H9 (cell line): ENCODE data around the gene KCNE4. TPM values are rescaled to one million over a fixed set of nuclear protein-coding genes. Genes with fewer than 3 reads are reported as not detected.

Source experiments
- DNase-seq: peaks from one replicate; pipeline ENCODE4 v3.0.0-alpha.2; 2017
- H2AFZ ChIP-seq: one replicate; pipeline ENCODE4 v1.6.1; 2013; ENCODE audit warnings: mild to moderate bottlenecking, low read length, control low read depth, moderate library complexity
- H2AK5ac ChIP-seq: 2 replicates; pipeline ENCODE4 v1.6.1; 2013; ENCODE audit warnings: low read length, control low read depth, mixed read lengths; ENCODE audit not compliant: insufficient read length
- H2BK120ac ChIP-seq: one replicate; pipeline ENCODE4 v1.6.1; 2013; ENCODE audit warnings: low read depth, mild to moderate bottlenecking, low read length, control low read depth, inconsistent platforms; ENCODE audit not compliant: poor library complexity, severe bottlenecking
- H2BK12ac ChIP-seq: 2 replicates; pipeline ENCODE4 v1.6.1; 2013; ENCODE audit warnings: low read length, control low read depth, mixed read lengths, low read depth; ENCODE audit not compliant: insufficient read length
- H2BK15ac ChIP-seq: 2 replicates; pipeline ENCODE4 v1.6.1; 2013; ENCODE audit warnings: low read depth, low read length, control low read depth
- H2BK20ac ChIP-seq: one replicate; pipeline ENCODE4 v1.6.1; 2013; ENCODE audit warnings: low read depth, mild to moderate bottlenecking, low read length, control low read depth, inconsistent platforms; ENCODE audit not compliant: poor library complexity, severe bottlenecking
- H2BK5ac ChIP-seq: 2 replicates; pipeline ENCODE4 v1.6.1; 2013; ENCODE audit warnings: low read length, control low read depth, mixed read lengths; ENCODE audit not compliant: insufficient read length
- H3K14ac ChIP-seq: 2 replicates; pipeline ENCODE4 v1.6.1; 2013; ENCODE audit warnings: low read length, control low read depth; ENCODE audit not compliant: insufficient read depth
- H3K18ac ChIP-seq: 2 replicates; pipeline ENCODE4 v1.6.1; 2013; ENCODE audit warnings: low read depth, mild to moderate bottlenecking, mixed read lengths, low read length, control low read depth; ENCODE audit not compliant: insufficient read length
- H3K23ac ChIP-seq: 2 replicates; pipeline ENCODE4 v1.6.1; 2013; ENCODE audit warnings: low read length, control low read depth, mixed read lengths, low read depth; ENCODE audit not compliant: insufficient read length
- H3K23me2 ChIP-seq: 2 replicates; pipeline ENCODE4 v1.6.1; 2013; ENCODE audit warnings: low read depth, mild to moderate bottlenecking, mixed read lengths, low read length, control low read depth; ENCODE audit not compliant: insufficient read length, poor library complexity, severe bottlenecking
- H3K27ac ChIP-seq: 2 replicates; pipeline ENCODE4 v1.5.1; 2013; ENCODE audit warnings: low read length, control low read depth, mixed read lengths, low read depth; ENCODE audit not compliant: insufficient read length
- H3K27me3 ChIP-seq: 2 replicates; pipeline ENCODE4 v1.6.1; 2013; ENCODE audit warnings: low read length, control low read depth, inconsistent platforms; ENCODE audit not compliant: insufficient read depth
- H3K4ac ChIP-seq: 2 replicates; pipeline ENCODE4 v1.6.1; 2013; ENCODE audit warnings: low read depth, mild to moderate bottlenecking, control low read depth, inconsistent platforms, low read length, moderate library complexity
- H3K4me1 ChIP-seq: 2 replicates; pipeline ENCODE4 v1.6.1; 2013; ENCODE audit warnings: low read length, control low read depth, inconsistent platforms; ENCODE audit not compliant: insufficient read depth
- H3K4me2 ChIP-seq: 2 replicates; pipeline ENCODE4 v1.6.1; 2013; ENCODE audit warnings: low read length, control low read depth, mixed read lengths; ENCODE audit not compliant: insufficient read length, insufficient read depth
- H3K56ac ChIP-seq: 2 replicates; pipeline ENCODE4 v1.6.1; 2013; ENCODE audit warnings: low read depth, mild to moderate bottlenecking, mixed read lengths, low read length, control low read depth; ENCODE audit not compliant: insufficient read length
- H3K79me1 ChIP-seq: 2 replicates; pipeline ENCODE4 v1.6.1; 2013; ENCODE audit warnings: low read depth, mild to moderate bottlenecking, moderate library complexity, low read length, control low read depth, inconsistent platforms; ENCODE audit not compliant: insufficient read depth, poor library complexity, severe bottlenecking
- H3K79me2 ChIP-seq: 2 replicates; pipeline ENCODE4 v1.6.1; 2013; ENCODE audit warnings: low read length, control low read depth, inconsistent platforms; ENCODE audit not compliant: insufficient read depth
- H3K9ac ChIP-seq: 2 replicates; pipeline ENCODE4 v1.6.1; 2013; ENCODE audit warnings: low read length, control low read depth, mixed read lengths; ENCODE audit not compliant: insufficient read length; ENCODE audit errors: extremely low read depth
- H3K9me3 ChIP-seq: one replicate; pipeline ENCODE4 v1.6.1; 2013; ENCODE audit warnings: low read depth, low read length, inconsistent platforms; ENCODE audit not compliant: control insufficient read depth
- H3T11ph ChIP-seq: one replicate; pipeline ENCODE4 v1.6.1; 2013; ENCODE audit warnings: mild to moderate bottlenecking, low read length, control low read depth, inconsistent platforms
- H4K20me1 ChIP-seq: one replicate; pipeline ENCODE4 v1.6.1; 2013; ENCODE audit not compliant: control insufficient read depth, insufficient read length, insufficient read depth
- H4K5ac ChIP-seq: 2 replicates; pipeline ENCODE4 v1.6.1; 2013; ENCODE audit warnings: low read depth, mild to moderate bottlenecking, mixed read lengths, low read length, control low read depth; ENCODE audit not compliant: insufficient read length
- H4K8ac ChIP-seq: replicated peaks from 2 replicates; pipeline ENCODE4 v1.6.1; 2013; ENCODE audit warnings: low read length, control low read depth, mixed read lengths, low read depth; ENCODE audit not compliant: insufficient read length
- H4K91ac ChIP-seq: 2 replicates; pipeline ENCODE4 v1.6.1; 2013; ENCODE audit warnings: low read depth, mild to moderate bottlenecking, moderate library complexity, mixed read lengths, low read length, control low read depth; ENCODE audit not compliant: insufficient read length
- H3K27ac Mint-ChIP-seq, 3 experiments: 2 replicates in 2 of 3; 3 replicates in 1 of 3; pipeline ENCODE4 v1.8.0; 2020 to 2021; ENCODE audit warnings: mixed read lengths in 3 of 3, mild to moderate bottlenecking in 1 of 3, moderate library complexity in 1 of 3
- H3K27me3 Mint-ChIP-seq: 2 replicates; pipeline ENCODE4 v1.8.0; 2021; ENCODE audit warnings: low read depth, mild to moderate bottlenecking, moderate library complexity, mixed read lengths
- H3K36me3 Mint-ChIP-seq, 3 experiments: 2 replicates in 2 of 3; 3 replicates in 1 of 3; pipeline ENCODE4 v1.8.0; 2020 to 2021; ENCODE audit warnings: low read depth in 3 of 3, mixed read lengths in 3 of 3; ENCODE audit not compliant: insufficient read depth in 1 of 3
- H3K4me1 Mint-ChIP-seq, 2 experiments: 2 replicates each; pipeline ENCODE4 v1.8.0; 2020; ENCODE audit warnings: mixed read lengths in 2 of 2
- H3K4me3 Mint-ChIP-seq, 2 experiments: 2 replicates in 1 of 2; 3 replicates in 1 of 2; pipeline ENCODE4 v1.8.0; 2020 to 2021; ENCODE audit warnings: mild to moderate bottlenecking in 2 of 2, mixed read lengths in 2 of 2, moderate library complexity in 1 of 2
- H3K9me3 Mint-ChIP-seq, 2 experiments: 2 replicates in 1 of 2; 3 replicates in 1 of 2; pipeline ENCODE4 v1.8.0; 2020; ENCODE audit warnings: mild to moderate bottlenecking in 2 of 2, mixed read lengths in 2 of 2, moderate library complexity in 1 of 2
- CTCF ChIP-seq: fragments of 200-600 bp; sonication (generic); conservative IDR thresholded peaks from 3 replicates; pipeline ENCODE4 v1.8.0; 2021; ENCODE audit warnings: antibody characterized with exemption, mild to moderate bottlenecking
- WGBS: extraction: QIAGEN DNeasy Blood & Tissue Kit; methylation state at CpG from one replicate; pipeline ENCODE4 v1.1.7; 2013; ENCODE audit warnings: missing lambda C conversion rate, low lambda C conversion rate, mixed read lengths; ENCODE audit not compliant: insufficient read length; ENCODE audit errors: extremely low coverage; 5-methylcytosine and 5-hydroxymethylcytosine counted together
- total RNA-seq: library from RNA; stranded (reverse); gene quantifications from 2 replicates; pipeline ENCODE4 v1.2.1, GENCODE V29; 2021

The KCNE4 gene
- total RNA-seq, 1 experiment from 2014 or later = 0.24 TPM

GRCh38 chr2:223071139-223071538 is 19.1 kb downstream of the KCNE4 start:
- H2BK12ac ChIP-seq = no peak overlapping the region
- H3K4me1 ChIP-seq = no peaks in the 10 kb centered on the region
- no peak overlapping the region for H2AK5ac ChIP-seq
- H2BK15ac ChIP-seq = no peak overlapping the region
- no peak for DNase-seq
- H4K91ac ChIP-seq = no peak overlapping the region
- no peak overlapping the region for H3K27ac ChIP-seq
- H3K23me2 ChIP-seq = no peaks in the 10 kb centered on the region
- no CpG with 5 or more reads among the region's 4 CpGs for WGBS
- no peaks in the 10 kb centered on the region for H3K9me3 Mint-ChIP-seq
- no peak overlapping the region for H3K14ac ChIP-seq
- H3K36me3 Mint-ChIP-seq = no peaks in the 10 kb centered on the region
- no peak overlapping the region for H3K23ac ChIP-seq
- TF ChIP-seq CTCF = no peak
- H4K5ac ChIP-seq = no peak overlapping the region
- H3K56ac ChIP-seq = no peak overlapping the region
- H3K9ac ChIP-seq = no peak overlapping the region
- H3K79me1 ChIP-seq = no peaks in the 10 kb centered on the region
- H2AFZ ChIP-seq = no peak overlapping the region
- H3K4me3 Mint-ChIP-seq = no peak overlapping the region
- H2BK20ac ChIP-seq = no peak overlapping the region
- H2BK120ac ChIP-seq = no peak overlapping the region
- no peak overlapping the region for H3K4ac ChIP-seq
- no peaks in the 10 kb centered on the region for H3K79me2 ChIP-seq
- H3K9me3 ChIP-seq = no peaks in the 10 kb centered on the region
- no peak overlapping the region for H3T11ph ChIP-seq
- H3K4me1 Mint-ChIP-seq = peaks cover 6 to 10% of the 10 kb centered on the region in 2 experiments
- no peaks in the 10 kb centered on the region for H3K27me3 ChIP-seq
- no peaks in the 10 kb centered on the region for H4K20me1 ChIP-seq
- H3K4me2 ChIP-seq = no peak overlapping the region
- no peak overlapping the region for H2BK5ac ChIP-seq
- no peak overlapping the region for H4K8ac ChIP-seq
- H3K27ac Mint-ChIP-seq = no peak overlapping the region
- H3K18ac ChIP-seq = no peak overlapping the region
- peaks cover 2% of the 10 kb centered on the region; the same call in 1 of the 2 replicates for H3K27me3 Mint-ChIP-seq
